Smooth muscle cell (in vitro differentiated cells): Measurements from ENCODE around the gene RBM18. TPM values are rescaled to one million over a fixed set of nuclear protein-coding genes. Genes with fewer than 3 reads are reported as not detected.

Source experiments
- DNase-seq: peaks from one replicate; lab custom pipeline; 2025; ENCODE audit not compliant: unreplicated experiment; lab: John Stamatoyannopoulos, UW
- H2AFZ ChIP-seq: fragments of 200-600 bp; sonication (generic); 2 replicates; pipeline ENCODE4 v1.6.0; 2016; ENCODE audit warnings: antibody characterized with exemption, low read depth, mild to moderate bottlenecking
- H3F3A ChIP-seq: fragments of 200-600 bp; sonication (generic); 2 replicates; pipeline ENCODE4 v1.6.0; 2017; ENCODE audit warnings: antibody characterized with exemption, low read depth
- H3K27ac ChIP-seq: fragments of 200-600 bp; sonication (generic); 2 replicates; pipeline ENCODE4 v1.5.1; 2016; ENCODE audit warnings: low read depth, mild to moderate bottlenecking
- H3K27me3 ChIP-seq: fragments of 200-600 bp; sonication (generic); 2 replicates; pipeline ENCODE4 v1.6.1; 2016; ENCODE audit warnings: low read depth, mild to moderate bottlenecking
- H3K36me3 ChIP-seq: fragments of 200-600 bp; sonication (generic); 2 replicates; pipeline ENCODE4 v1.5.1; 2016; ENCODE audit warnings: low read depth
- H3K4me1 ChIP-seq: fragments of 200-600 bp; sonication (generic); 2 replicates; pipeline ENCODE4 v1.5.1; 2016; ENCODE audit warnings: low read depth
- H3K4me2 ChIP-seq: fragments of 200-600 bp; sonication (generic); 2 replicates; pipeline ENCODE4 v1.6.0; 2016; ENCODE audit warnings: mild to moderate bottlenecking
- H3K4me3 ChIP-seq: fragments of 200-600 bp; sonication (generic); 2 replicates; pipeline ENCODE4 v1.5.1; 2016; ENCODE audit warnings: mild to moderate bottlenecking
- H3K79me2 ChIP-seq: fragments of 200-600 bp; sonication (generic); 2 replicates; pipeline ENCODE4 v1.6.0; 2016; ENCODE audit warnings: low read depth, mild to moderate bottlenecking
- H3K9ac ChIP-seq: fragments of 200-600 bp; sonication (generic); 2 replicates; pipeline ENCODE4 v1.6.0; 2016; ENCODE audit warnings: low read depth
- H3K9me3 ChIP-seq: fragments of 200-600 bp; sonication (generic); replicated peaks from 2 replicates; pipeline ENCODE4 v1.5.1; 2016; ENCODE audit warnings: low read depth
- H4K20me1 ChIP-seq: fragments of 200-600 bp; sonication (generic); 2 replicates; pipeline ENCODE4 v1.6.0; 2016; ENCODE audit warnings: low read depth
- WGBS: methylation state at CpG from one replicate; pipeline ENCODE4 v1.1.7; 2016; ENCODE audit warnings: low lambda C conversion rate; 5-methylcytosine and 5-hydroxymethylcytosine counted together
- polyA plus RNA-seq: library from polyadenylated mRNA; unstranded; fragments of >200 nt; fragmentation: Nextera tagmentation; extraction: Ambion mirVana; gene quantifications from 2 replicates; pipeline ENCODE4 v1.2.1, GENCODE V29; 2016
- total RNA-seq: library from RNA; depleted of rRNA; stranded (reverse); fragments of >200 nt; gene quantifications from 2 replicates; pipeline ENCODE4 v1.2.3, GENCODE V29; 2014
- TF ChIP-seq, protein P1 (sequence below): fragments of 200-600 bp; sonication (generic); IDR thresholded peaks from 2 replicates; pipeline ENCODE4 v1.5.1; 2017; ENCODE audit warnings: borderline replicate concordance, mild to moderate bottlenecking, antibody characterized with exemption; ENCODE audit not compliant: insufficient read depth, poor library complexity, severe bottlenecking

RBM18 gene
- total and polyA plus RNA-seq, 2 experiments from 2014 or later = 15.3 to 29.6 TPM

DNA sequence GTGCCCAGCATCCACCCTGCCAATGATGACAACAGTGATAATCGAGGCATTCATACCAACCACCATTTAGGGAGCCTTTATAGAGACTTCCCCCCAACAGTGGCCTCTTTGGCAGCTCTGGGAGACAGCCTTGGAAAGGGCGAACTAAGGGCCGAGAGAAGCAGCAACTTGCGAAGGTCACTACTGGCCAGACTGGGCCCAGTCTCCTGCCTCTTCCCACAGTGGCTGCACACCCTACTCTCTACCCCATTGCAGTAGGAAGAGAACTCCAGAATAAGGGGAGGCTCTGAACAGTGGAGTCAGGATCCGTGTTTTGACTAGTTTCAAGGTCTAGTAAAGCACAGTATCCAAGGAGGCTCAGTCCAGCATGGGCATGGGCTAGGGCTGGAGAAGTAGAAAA, 41.2 kb downstream of the RBM18 start:
- Histone ChIP-seq H3K4me3 (no peak overlapping the region), H3K27me3 (peaks cover 100% of the 10 kb centered on the region), H3K4me2 (no peak overlapping the region), H3K27ac (no peak overlapping the region), H2AFZ (no peak overlapping the region), H3K9me3 (no peaks in the 10 kb centered on the region), H3K79me2 (no peaks in the 10 kb centered on the region), H3F3A (no peaks in the 10 kb centered on the region), H4K20me1 (no peaks in the 10 kb centered on the region), H3K9ac (no peak overlapping the region), H3K36me3 (no peaks in the 10 kb centered on the region), H3K4me1 (peaks cover 27% of the 10 kb centered on the region)
- DNase-seq = no peak
- 84% methylated on average over 5 of the region's 5 CpGs for WGBS
- TF ChIP-seq, protein P1, sequence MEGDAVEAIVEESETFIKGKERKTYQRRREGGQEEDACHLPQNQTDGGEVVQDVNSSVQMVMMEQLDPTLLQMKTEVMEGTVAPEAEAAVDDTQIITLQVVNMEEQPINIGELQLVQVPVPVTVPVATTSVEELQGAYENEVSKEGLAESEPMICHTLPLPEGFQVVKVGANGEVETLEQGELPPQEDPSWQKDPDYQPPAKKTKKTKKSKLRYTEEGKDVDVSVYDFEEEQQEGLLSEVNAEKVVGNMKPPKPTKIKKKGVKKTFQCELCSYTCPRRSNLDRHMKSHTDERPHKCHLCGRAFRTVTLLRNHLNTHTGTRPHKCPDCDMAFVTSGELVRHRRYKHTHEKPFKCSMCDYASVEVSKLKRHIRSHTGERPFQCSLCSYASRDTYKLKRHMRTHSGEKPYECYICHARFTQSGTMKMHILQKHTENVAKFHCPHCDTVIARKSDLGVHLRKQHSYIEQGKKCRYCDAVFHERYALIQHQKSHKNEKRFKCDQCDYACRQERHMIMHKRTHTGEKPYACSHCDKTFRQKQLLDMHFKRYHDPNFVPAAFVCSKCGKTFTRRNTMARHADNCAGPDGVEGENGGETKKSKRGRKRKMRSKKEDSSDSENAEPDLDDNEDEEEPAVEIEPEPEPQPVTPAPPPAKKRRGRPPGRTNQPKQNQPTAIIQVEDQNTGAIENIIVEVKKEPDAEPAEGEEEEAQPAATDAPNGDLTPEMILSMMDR = no peak

- Histone ChIP-seq H3K4me3 (no peak overlapping the region), H3K79me2 (no peaks in the 10 kb centered on the region), H3K4me2 (no peak overlapping the region), H3F3A (no peaks in the 10 kb centered on the region), H2AFZ (no peak overlapping the region), H3K27ac (no peak overlapping the region), H3K9ac (no peak overlapping the region), H3K27me3 (peaks cover 100% of the 10 kb centered on the region), H3K9me3 (no peaks in the 10 kb centered on the region), H3K4me1 (peaks cover 21% of the 10 kb centered on the region), H3K36me3 (no peaks in the 10 kb centered on the region), H4K20me1 (no peaks in the 10 kb centered on the region)
- TF ChIP-seq, protein P1 = no peak
- DNase-seq = no peak
- WGBS = 63% methylated on average over 5 of the region's 5 CpGs
Measured at GRCh38 chr9:122222791-122223190, 41.8 kb downstream of the RBM18 start.

DNA sequence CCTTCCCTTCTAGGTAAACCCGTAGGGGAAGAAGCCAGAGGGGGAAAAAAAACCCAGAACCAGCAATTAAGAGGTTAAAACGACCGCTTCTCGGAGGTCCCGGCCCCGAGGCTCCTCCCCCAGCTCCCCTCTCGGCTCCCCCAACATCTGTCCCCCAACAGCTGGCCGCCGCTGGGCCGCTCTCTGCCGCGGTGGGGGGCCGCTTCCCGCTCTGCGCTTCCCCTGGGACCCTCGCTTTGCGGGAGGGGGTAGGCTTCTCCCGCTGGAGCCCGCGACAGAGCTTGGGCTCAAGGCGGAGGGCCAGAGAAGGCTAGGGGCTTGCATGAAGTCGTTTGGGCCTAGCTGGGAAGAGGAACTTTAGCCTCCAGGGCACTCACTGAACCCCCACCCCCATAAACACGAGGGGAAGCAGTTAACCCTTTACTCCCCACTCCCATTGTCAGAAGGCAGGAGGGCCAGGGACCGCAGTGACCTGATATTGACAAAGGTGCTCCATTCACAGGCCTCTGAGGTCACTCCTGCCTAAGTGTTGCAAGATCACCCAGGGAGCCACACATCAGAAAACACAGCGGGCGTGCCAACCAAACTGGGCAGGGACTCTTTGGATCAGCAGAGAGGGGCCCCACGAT, 43.3 kb downstream of the RBM18 start:
- DNase-seq = no peak
- Histone ChIP-seq H4K20me1 (no peaks in the 10 kb centered on the region), H3K9ac (no peak overlapping the region), H3K79me2 (no peaks in the 10 kb centered on the region), H3K36me3 (no peaks in the 10 kb centered on the region), H3K27ac (no peak overlapping the region), H3K4me3 (no peak overlapping the region), H3K4me2 (no peak overlapping the region), H3K4me1 (peaks cover 17% of the 10 kb centered on the region), H3F3A (no peaks in the 10 kb centered on the region), H3K27me3 (peaks cover 100% of the 10 kb centered on the region), H3K9me3 (no peaks in the 10 kb centered on the region), H2AFZ (no peak overlapping the region)
- WGBS = 9% methylated on average over 27 of the region's 27 CpGs
- TF ChIP-seq, protein P1 = no peak

- H3K9ac ChIP-seq = no peak overlapping the region
Measured at GRCh38 chr9:122220673-122221182, 43.9 kb downstream of the RBM18 start.

More at GRCh38 chr9:122220673-122221182, 43.9 kb downstream of the RBM18 start:
- H3K27me3 ChIP-seq = peaks cover 100% of the 10 kb centered on the region
- H3K4me3 ChIP-seq = no peak overlapping the region
- WGBS = 12% methylated on average over 18 of the region's 18 CpGs
- no peaks in the 10 kb centered on the region for H3K36me3 ChIP-seq
- TF ChIP-seq, protein P1 = no peak
- H3K79me2 ChIP-seq = no peaks in the 10 kb centered on the region
- no peaks in the 10 kb centered on the region for H3K9me3 ChIP-seq
- H3F3A ChIP-seq = no peaks in the 10 kb centered on the region
- H4K20me1 ChIP-seq = no peaks in the 10 kb centered on the region
- no peak overlapping the region for H3K27ac ChIP-seq
- DNase-seq = no peak
- peak overlapping the region; percentile 57 for H3K4me2 ChIP-seq
- H2AFZ ChIP-seq = no peak overlapping the region
- H3K4me1 ChIP-seq = peaks cover 17% of the 10 kb centered on the region
